Sciatic nerve (tissue), 2 donors: ENCODE data around the gene SLC3A2. TPM values are rescaled to one million over a fixed set of nuclear protein-coding genes. Genes with fewer than 3 reads are reported as not detected.

Experiments used
- ATAC-seq: fragments of 200-7000 bp; cut with Tn5 transposase; one replicate; pipeline ENCODE4 v1.9.1; 2020; ENCODE audit warnings: mild to moderate bottlenecking, moderate library complexity
- DNase-seq: peaks from one replicate; pipeline ENCODE4 v3.0.0-alpha.2; 2020; ENCODE audit warnings: low spot score
- intact Hi-C: fragments of 100-400 bp; cut with DNase I; formaldehyde crosslinking; loops from one replicate; pipeline ENCODE4 v1.14.2; 2022
- total RNA-seq: library from RNA; stranded (reverse); fragmentation: NEBNext Ultra II Directional; extraction: Animal tissue kit (Norgen Biotek cat#: 25700); gene quantifications from one replicate; pipeline ENCODE4 v1.2.1, GENCODE V29; 2021
- donor health status: DM: no; HTN: no; CAD: no.
- donor health status: DM: no; HTN: no; CAD: no.

The SLC3A2 gene
- total RNA-seq, 1 donor from 2014 or later = 102 TPM

DNA sequence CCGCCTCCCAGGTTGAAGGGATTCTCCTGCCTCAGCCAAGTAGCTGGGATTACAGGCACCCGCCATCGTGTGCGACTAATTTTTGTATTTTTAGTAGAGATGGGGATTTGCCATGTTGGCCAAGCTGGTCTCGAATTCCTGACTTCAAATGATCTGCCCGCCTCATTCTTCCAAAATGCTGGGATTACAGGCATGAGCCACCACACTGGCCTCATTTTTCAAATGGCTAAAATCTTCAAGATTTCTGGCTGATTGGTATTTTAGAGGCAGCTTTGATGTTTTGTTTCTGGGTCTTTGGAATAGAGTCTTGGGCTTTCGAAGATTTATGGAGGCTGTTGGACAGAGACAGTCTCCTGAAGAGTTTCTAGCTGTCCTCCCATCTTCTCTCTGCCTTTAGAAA, 5.8 kb upstream of the SLC3A2 start:
- no peak for ATAC-seq
- intact Hi-C loops = no loop called here
- DNase-seq = no peak

DNA sequence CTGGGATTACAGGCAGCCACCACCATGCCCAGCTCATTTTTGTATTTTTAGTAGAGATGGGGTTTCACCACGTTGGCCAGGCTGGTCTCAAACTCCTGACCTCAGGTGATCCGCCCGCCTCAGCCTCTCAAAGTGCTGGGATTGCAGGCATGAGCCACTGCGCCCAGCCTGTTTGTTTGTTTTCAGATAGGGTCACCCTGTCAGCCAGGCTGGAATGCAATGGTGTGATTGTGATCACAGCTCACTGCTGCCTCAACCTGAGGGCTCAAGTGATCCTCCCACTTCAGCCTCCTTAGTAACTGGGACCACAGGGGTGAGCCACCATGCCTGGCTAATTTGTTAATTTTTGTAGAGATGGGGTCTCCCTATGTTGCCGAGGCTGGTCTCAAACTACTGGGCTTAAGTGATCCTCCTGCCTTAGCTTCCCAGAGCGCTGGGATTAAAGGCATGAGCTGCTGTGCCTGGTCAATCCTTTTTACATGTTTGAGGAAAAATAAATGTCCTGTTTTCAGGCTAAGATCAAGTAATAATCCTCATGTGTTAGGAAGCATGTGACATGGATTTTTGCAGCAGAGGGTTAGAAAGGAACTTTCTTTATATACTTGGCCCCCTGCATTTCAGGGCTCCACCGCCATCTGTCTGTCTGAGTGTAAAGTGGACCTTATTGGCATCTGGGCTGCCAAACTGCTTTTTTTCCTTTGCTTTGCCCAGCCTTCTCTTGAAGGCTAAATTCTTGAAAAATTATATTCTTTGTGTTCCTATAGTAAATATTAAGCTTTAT, 4.8 kb upstream of the SLC3A2 start:
- ATAC-seq = no peak
- intact Hi-C loops = no loop called here

DNA sequence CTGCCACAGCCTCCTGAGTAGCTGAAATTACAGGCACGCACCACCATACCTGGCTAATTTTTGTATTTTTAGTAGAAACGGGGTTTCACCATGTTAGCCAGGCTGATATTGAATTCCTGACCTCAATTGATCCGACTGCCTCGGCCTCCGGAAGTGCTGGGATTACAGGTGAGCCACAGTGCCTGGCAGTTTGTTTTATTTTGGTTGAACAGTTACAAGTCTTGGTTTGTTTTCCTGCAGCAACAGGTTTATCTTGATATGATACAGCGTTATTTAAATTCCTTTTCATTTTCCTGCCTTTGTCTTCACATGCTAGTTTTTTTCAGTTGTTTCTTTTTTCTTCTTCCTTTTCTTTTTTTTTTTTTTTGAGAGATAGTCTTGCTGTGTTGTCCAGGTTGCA, 4.0 kb upstream of the SLC3A2 start:
- no peak for ATAC-seq
- intact Hi-C loops = no loop called here
- DNase-seq = no peak

More for the DNA sequence above, 4.8 kb upstream of the SLC3A2 start:
- DNase-seq = no peak

DNA sequence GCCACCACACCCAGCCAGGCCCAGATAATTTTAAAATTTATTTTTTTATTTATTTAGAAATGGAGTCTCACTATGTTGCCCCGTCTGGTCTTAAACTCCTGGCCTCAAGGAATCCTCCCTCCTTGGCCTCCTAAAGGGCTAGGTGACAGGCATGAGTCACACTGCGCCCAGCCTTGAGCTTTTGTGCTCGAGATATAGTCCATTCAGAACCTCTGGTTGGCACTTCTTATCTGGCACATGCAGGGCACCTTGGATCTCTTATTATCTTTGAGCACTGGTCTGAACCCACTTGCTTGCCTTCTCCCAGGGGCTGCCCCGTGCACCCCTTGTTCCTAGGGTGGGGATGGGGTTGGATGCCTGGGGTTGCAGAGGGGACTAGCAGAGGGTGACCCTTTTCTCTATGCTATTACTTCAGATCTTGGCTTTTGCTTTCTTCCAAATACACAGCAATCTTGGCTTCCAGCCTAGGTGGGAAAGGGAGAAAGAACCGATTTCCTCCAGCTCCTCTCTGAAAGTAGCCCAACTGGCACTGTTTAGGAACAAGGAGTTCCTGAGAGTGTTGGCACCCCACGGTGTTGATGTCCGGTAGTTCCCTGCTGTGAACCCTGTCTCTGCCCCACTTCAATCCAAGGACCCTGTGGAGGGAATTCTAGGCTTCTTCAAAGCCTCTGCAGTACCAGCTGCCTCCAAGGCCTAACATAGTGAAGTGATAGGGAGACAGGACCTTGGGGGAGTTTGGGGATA, 1.3 kb upstream of the SLC3A2 start:
- intact Hi-C loops = no loop called here

DNA sequence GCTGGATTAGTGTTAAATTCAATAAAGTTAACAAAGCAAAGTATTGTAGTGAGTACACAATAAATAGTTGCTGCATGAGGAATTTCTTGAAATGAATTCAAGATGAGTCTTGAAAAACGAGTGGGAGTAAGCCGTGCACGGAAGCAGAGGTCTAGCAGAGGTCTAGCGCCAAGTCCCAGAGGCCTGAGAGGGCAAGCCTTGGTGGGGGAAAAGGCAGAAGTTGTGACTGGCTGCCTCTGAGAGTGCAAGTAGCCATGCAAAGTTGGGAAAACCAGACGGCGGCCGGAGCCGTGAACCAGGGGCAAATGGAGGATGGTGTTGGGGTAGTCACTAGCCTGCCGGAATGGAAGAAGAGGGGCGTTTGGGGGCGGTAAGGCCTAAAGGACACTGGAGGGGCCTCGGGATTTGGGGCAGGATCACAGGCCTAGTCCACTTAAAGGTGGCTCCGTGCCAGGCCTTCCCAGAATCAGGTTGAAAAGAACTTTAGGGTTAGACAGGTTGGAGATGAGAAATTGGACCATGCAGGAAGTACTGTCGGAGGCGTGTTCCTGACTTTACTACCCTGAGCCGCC, 379 bp upstream of the SLC3A2 start:
- ATAC-seq = peak; percentile 44
- DNase-seq = no peak
- intact Hi-C loops = no loop called here

More for the DNA sequence above, 1.3 kb upstream of the SLC3A2 start:
- ATAC-seq (no peak), DNase-seq (no peak)

DNA sequence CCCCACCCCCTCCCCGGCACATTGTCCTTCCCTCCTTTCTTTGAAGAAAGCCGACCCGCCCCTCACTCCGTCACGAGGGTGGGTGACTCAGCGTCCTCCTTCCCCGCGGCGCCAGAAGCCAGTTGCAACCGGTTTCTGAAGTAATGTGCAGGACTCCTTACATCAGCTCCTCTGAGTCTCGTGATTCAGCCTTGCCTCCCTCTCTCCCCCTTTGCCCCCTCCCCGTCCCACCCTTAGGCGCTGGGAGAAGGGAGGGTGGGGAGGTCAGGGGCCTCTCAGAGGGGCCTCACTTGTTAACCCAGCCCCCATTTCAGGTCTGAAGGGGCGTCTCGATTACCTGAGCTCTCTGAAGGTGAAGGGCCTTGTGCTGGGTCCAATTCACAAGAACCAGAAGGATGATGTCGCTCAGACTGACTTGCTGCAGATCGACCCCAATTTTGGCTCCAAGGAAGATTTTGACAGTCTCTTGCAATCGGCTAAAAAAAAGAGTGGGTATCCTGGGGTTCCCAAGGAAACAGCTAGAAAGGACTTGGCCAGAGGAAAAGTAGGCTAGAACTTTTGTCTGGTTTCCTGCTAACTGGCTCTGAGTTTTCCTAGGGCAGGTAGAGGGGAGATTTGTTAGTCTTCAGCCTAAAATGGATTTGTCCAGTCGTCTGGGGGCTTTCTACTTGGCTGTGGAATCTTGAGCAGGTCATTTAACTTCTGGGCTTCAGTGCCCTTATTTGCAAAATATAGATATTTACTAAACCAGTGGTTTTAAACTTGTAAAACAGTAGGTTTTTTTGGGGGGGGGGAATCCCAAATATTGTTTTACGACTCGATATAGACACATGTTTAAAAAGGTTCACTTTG, 1.1 kb downstream of the SLC3A2 start:
- peak; percentile 90 for ATAC-seq
- peak; percentile 97 for DNase-seq
- intact Hi-C loops = no loop called here

DNA sequence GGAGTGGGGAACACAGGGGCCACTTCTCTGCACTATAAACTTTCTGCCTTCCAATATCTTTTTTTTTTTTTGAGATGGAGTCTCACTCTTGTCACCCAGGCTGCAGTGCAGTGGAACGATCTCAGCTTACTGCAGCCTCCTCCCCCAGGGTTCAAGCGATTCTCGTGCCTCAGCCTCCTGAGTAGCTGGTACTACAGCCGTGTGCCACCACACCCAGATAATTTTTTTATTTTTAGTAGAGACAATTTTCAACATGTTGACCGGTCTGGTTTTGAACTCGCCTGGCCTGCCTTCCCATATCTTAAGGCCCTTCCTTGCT, 1.7 kb downstream of the SLC3A2 start:
- DNase-seq = no peak
- ATAC-seq = no peak
- intact Hi-C loops = no loop called here

DNA sequence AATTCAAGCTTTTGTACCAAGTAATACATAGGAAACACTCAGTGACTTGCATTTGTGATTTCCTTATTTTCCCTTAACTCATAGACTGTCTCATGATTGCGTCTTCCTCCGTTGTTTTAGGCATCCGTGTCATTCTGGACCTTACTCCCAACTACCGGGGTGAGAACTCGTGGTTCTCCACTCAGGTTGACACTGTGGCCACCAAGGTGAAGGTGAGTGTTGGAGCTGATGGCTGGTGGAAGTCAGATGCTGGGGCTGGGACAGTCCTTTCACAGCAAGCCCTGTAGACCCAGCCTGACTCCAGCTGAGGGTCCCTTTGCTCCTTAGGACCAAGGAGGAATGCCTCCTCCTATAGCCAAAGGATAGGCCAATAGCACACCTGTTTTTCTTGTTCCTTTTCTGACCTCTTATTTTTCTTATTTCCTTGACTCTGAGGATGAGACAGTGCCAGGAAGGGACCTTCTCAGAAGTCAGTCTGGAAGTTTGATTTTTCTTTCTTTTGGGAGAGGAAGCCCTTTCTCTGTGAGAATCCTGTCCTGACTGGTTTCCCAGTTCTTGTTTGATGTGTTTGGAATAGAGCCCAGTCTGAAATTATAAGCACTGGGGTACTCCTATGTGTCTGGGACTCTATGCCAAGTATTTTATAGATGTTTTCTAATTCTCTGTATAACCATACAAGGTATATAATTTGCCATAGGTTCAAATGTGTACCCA, 2.2 kb downstream of the SLC3A2 start:
- no peak for ATAC-seq
- intact Hi-C loops = no loop called here
- DNase-seq = no peak

DNA sequence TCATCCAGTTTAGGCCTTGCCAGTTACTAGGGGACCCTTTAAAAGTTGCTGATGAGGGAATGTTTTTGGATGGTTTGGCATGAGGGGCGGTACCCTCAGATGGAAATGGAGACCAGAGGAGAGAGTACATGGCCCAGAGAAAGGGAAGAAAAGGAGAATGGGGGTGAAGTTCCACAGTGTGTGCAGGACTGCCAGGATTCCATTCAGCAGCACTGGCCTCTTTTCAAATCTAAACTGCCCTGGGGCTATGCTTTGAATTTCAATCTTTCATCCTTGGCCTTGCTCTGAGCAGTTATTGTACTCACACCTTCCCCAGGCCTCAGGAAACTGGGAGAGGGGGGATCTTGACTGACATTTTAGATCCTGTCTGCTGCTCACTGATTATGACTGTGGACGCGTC, 3.0 kb downstream of the SLC3A2 start:
- ATAC-seq = no peak
- no peak for DNase-seq
- intact Hi-C loops = no loop called here

DNA sequence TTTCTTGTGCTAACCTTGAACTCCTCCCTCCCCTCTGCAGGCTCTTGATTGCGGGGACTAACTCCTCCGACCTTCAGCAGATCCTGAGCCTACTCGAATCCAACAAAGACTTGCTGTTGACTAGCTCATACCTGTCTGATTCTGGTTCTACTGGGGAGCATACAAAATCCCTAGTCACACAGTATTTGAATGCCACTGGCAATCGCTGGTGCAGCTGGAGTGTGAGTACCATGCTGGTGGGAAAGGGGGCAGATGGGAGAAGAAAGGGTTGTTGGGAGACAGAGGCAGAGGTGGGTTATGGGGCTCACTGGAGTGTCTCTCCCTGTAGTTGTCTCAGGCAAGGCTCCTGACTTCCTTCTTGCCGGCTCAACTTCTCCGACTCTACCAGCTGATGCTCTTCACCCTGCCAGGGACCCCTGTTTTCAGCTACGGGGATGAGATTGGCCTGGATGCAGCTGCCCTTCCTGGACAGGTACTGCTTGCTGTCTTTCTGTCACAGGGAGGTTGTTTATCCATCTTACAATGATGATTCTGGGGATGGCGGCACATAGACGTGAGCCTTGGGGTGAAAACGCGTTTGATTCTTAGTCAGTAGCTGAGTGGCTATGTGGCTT, 4.5 kb downstream of the SLC3A2 start:
- no peak for ATAC-seq
- intact Hi-C loops = no loop called here

DNA sequence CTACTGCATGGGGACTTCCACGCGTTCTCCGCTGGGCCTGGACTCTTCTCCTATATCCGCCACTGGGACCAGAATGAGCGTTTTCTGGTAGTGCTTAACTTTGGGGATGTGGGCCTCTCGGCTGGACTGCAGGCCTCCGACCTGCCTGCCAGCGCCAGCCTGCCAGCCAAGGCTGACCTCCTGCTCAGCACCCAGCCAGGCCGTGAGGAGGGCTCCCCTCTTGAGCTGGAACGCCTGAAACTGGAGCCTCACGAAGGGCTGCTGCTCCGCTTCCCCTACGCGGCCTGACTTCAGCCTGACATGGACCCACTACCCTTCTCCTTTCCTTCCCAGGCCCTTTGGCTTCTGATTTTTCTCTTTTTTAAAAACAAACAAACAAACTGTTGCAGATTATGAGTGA, 7.7 kb downstream of the SLC3A2 start:
- ATAC-seq = no peak
- intact Hi-C loops = no loop called here

More for the DNA sequence above, 4.5 kb downstream of the SLC3A2 start:
- DNase-seq = no peak

DNA sequence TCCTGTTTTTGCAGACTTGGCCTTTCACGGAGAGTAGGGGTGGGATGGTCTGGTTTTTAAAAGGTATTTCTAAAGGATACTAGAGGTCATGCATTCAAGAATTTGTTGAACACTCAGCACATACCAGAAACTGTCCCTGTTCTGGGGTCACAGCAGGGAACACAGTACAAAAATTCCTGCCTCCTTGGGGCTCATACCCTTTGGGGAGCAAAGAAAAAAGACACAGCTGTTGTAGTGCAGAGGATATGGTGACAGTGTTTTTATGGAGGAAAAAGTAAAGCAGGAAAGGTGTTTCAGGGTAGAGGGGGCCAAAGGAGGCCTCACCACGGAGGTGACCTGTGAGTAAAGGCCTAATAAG, 8.4 kb downstream of the SLC3A2 start:
- no peak for ATAC-seq
- intact Hi-C loops = no loop called here
- no peak for DNase-seq

More for the DNA sequence above, 7.7 kb downstream of the SLC3A2 start:
- DNase-seq = no peak

DNA sequence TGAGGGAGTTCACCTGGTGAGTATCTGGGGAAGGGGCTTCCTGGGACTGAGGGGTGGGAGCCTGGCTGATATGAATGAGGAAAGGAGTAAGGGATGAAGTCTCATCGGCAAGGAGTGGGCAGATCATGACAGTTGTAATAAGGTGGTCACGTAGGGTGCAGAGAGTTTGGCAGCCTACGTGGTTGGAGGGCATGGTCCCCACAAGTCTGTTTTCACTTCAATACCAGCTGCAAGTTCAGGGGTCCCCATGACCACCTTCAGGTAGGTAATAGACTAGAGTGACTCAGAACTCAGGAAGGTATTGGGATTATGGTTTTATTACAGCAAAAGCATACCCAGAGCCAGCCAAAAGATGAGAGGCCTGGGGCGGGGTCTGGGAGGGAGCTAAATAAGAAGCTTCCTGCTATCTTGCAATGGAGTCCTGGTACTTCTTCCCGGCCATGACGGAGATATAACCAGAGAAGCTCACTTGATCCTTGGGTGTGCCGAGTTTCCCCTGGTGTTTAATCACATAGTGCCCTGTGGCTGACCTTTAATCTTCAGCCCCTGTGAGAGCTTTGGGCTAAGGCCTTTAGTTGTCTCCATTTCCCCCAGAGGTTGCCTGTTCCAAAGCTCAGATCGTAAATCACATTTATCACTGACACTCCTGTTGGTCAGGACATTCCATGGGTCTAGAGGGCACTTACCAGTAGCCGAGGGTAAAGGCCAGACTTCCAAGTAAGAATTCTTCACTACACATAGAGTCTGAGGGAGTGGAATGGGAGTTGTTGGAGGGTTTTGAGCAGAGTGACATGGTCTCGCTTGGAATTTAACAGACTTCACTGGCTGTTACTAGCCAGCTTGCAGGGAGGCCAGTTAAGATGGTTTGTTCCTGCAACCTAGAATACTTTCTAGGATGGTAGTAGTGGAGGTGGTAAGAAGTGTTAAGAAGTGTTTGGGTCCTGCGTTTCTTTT, 9.1 kb downstream of the SLC3A2 start:
- intact Hi-C loops = no loop called here
- ATAC-seq = peak; percentile 58

DNA sequence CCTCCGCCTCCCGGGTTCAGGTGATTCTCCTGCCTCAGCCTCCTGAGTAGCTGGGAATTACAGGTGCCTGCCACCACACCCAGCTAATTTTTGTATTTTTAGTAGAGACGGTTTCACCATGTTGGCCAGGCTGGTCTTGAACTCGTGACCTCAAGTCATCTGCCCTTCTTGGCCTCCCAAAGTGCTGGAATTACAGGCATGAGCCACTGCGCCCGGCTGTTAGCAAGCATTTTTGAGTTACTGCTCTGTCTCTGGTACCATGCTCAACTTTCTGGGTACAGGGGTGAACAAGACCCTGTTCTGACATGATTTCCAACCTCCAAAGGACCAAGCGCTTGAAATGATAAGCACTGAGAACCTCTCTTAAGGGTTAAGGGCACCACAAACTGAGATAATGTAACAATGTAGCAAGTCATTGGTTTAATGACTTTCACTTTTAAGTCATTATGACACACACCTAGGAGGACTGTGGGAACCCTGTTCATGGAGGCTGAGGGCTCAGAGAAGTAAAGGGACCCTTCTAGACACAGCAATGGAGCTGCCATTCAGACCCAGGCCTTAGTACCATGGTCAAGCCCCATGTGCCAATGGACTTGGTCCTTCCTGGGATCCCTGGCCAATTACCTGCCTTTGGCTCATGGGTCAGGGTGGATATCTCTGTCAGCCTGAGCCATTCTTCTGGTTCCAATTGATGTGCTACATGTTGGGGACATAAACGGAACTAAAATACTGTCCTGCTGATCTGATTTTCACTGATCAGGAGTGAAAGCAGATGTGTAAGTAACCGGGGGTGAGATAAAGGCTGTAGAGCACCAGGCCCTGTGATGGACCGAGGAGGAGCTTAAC, 11.6 kb downstream of the SLC3A2 start:
- intact Hi-C loops = no loop called here
- ATAC-seq (no peak), DNase-seq (no peak)

More for the DNA sequence above, 9.1 kb downstream of the SLC3A2 start:
- DNase-seq = no peak

DNA sequence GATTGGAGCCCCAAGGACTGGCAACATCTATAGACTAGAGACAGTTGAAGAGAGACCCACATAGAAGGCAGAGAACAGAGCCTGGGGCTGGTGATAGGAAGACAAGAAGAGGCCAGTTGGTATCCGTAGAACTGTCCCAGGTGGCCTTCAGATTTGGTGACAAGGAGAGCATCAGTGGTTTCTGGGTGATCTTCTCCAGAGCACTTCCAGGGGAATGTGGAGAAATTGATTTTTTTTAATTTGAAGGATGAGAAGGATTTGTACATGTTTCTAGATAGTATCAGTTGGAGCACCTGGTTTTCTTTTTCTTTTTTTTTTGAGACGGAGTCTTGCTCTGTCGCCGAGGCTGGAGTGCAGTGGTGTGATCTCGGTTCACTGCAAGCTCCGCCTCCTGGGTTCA, 14.8 kb downstream of the SLC3A2 start:
- ATAC-seq (no peak), DNase-seq (no peak)
- intact Hi-C loops = no loop called here

DNA sequence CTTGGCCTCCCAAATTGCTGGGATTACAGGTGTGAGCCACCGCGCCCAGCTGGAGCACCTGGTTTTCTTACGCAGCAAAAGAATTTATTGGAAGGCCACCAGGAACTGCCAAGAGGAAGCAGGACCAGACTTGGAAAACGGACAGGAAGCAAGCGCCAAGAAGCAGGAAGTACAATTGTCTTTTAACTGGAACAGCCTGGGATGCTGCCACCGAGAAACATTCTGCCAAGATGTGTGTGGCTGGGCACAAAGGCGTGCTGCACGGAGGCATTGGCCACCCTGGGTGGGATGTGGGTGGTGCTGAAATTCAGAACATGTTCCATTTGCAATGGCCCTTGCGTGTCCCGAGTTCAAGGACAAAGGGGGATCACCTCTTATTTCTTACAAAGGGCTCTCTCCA, 15.4 kb downstream of the SLC3A2 start:
- ATAC-seq = peak; percentile 42
- intact Hi-C loops = no loop called here
- no peak for DNase-seq

DNA sequence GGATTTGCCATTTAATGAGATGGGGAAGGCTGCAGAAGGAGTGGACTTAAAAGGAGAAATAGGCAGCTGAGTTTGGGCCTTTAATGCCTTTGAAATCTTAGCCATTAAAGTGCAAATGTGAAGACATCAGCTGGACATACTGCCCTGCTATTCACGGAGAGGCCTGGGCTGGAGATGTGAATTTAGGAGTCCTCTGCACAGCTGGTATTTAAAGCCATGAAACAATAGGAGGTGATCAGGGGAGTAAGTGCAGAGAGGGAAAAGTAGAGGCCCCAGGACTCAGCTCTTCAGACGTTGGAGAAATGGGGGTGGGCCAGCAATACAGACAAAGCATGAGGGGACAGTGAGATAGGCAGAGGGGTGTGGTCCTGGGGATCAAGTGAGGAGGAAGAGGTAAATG, 16.6 kb downstream of the SLC3A2 start:
- intact Hi-C loops = no loop called here
- no peak for DNase-seq
- ATAC-seq = no peak
